Measurements from ENCODE around the gene TBXAS1.

The TBXAS1 gene

DNA sequence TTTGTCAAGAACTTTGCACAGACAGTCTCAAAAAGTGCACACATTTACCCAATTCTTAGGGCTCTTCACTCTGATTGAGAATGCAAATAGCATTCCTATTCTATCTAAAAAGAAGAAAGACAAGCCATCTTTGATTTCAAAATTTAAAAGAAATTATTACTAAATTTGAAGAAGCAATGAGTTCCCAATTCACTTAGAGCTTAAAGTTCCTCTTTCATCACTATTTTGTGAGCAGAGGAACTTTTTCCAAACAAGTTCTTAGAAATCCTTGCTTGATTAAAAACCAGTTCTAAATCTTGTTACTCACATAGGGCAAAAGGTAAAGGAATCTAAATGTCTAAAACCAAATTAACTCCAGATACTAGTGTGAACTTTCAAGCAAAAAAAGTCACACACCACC lies 56.4 kb downstream of the TBXAS1 start:
- Histone ChIP-seq H3K14ac (ENCODE audit: low read length in 2 of 2) (no peak overlapping the region), H3K4me3 (ENCODE audit: insufficient read depth in 1 of 2, low read depth in 1 of 2, low read length in 2 of 2) (no peak overlapping the region), H3K9me3 (ENCODE audit: control insufficient read depth, low read length) (no peaks in the 10 kb centered on the region)

GRCh38 chr7:139886206-139886605 lies 57.1 kb downstream of the TBXAS1 start:
- Histone ChIP-seq H3K27ac (ENCODE audit: low read length, poor library complexity, severe bottlenecking) (no peak overlapping the region), H4K91ac (ENCODE audit: low read length) (no peak overlapping the region), H2AK5ac (ENCODE audit: low read length, severe bottlenecking) (no peak overlapping the region), H3K4me3 (ENCODE audit: insufficient read depth in 1 of 2, low read depth in 1 of 2, low read length in 2 of 2) (no peak overlapping the region), H2BK15ac (ENCODE audit: low read depth, poor library complexity, severe bottlenecking) (no peak overlapping the region), H3K18ac (ENCODE audit: low read depth in 1 of 2, low read length in 2 of 2) (no peak overlapping the region), H2AFZ (ENCODE audit: low read depth, low read length) (no peak overlapping the region), H3K4me2 (ENCODE audit: low read length, poor library complexity, severe bottlenecking) (no peak overlapping the region), H2BK5ac (ENCODE audit: low read depth, low read length, poor library complexity, severe bottlenecking) (no peak overlapping the region), H3K9ac (ENCODE audit: low read length) (no peak overlapping the region), H3K14ac (ENCODE audit: low read length in 2 of 2) (no peak overlapping the region), H3K23ac (ENCODE audit: low read length in 2 of 2) (no peak overlapping the region), H3K9me3 (ENCODE audit: control insufficient read depth, low read length) (no peaks in the 10 kb centered on the region), H3K27me3 (ENCODE audit: control insufficient read depth in 1 of 2, insufficient read depth in 1 of 2, low read length in 2 of 2) (no peaks in the 10 kb centered on the region), H3K36me3 (ENCODE audit: control insufficient read depth in 1 of 2, insufficient read depth in 2 of 2, low read depth in 1 of 2, low read length in 2 of 2) (no peaks in the 10 kb centered on the region), H3K79me1 (replicated peaks; ENCODE audit: low read length, poor library complexity, severe bottlenecking) (no peaks in the 10 kb centered on the region), H3K4me1 (ENCODE audit: control insufficient read depth, insufficient read depth, low read depth, low read length) (peaks cover 8% of the 10 kb centered on the region), H3K4ac (ENCODE audit: low read depth in 1 of 2, low read length in 2 of 2) (no peak overlapping the region), H2BK120ac (ENCODE audit: low read depth, low read length) (no peak overlapping the region), H4K8ac (ENCODE audit: low read length) (no peak overlapping the region), H2BK12ac (ENCODE audit: low read length in 2 of 2) (no peak overlapping the region)
- peak; percentile 29 for DNase-seq
- WGBS = no CpG with 5 or more reads among the region's 2 CpGs

More for the DNA sequence above, 56.4 kb downstream of the TBXAS1 start:
- Histone ChIP-seq H3K27me3 (ENCODE audit: control insufficient read depth in 1 of 2, insufficient read depth in 1 of 2, low read length in 2 of 2) (no peaks in the 10 kb centered on the region), H2BK12ac (ENCODE audit: low read length in 2 of 2) (no peak overlapping the region), H2AFZ (ENCODE audit: low read depth, low read length) (no peak overlapping the region), H3K79me1 (replicated peaks; ENCODE audit: low read length, poor library complexity, severe bottlenecking) (no peaks in the 10 kb centered on the region), H4K91ac (ENCODE audit: low read length) (no peak overlapping the region), H2BK15ac (ENCODE audit: low read depth, poor library complexity, severe bottlenecking) (no peak overlapping the region), H2BK5ac (ENCODE audit: low read depth, low read length, poor library complexity, severe bottlenecking) (no peak overlapping the region), H2AK5ac (ENCODE audit: low read length, severe bottlenecking) (no peak overlapping the region), H3K4me1 (ENCODE audit: control insufficient read depth, insufficient read depth, low read depth, low read length) (peaks cover 8% of the 10 kb centered on the region), H4K8ac (ENCODE audit: low read length) (no peak overlapping the region), H3K4ac (ENCODE audit: low read depth in 1 of 2, low read length in 2 of 2) (no peak overlapping the region), H2BK120ac (ENCODE audit: low read depth, low read length) (no peak overlapping the region), H3K23ac (ENCODE audit: low read length in 2 of 2) (no peak overlapping the region), H3K9ac (ENCODE audit: low read length) (no peak overlapping the region), H3K18ac (ENCODE audit: low read depth in 1 of 2, low read length in 2 of 2) (no peak overlapping the region), H3K36me3 (ENCODE audit: control insufficient read depth in 1 of 2, insufficient read depth in 2 of 2, low read depth in 1 of 2, low read length in 2 of 2) (no peaks in the 10 kb centered on the region), H3K27ac (ENCODE audit: low read length, poor library complexity, severe bottlenecking) (no peak overlapping the region), H3K4me2 (ENCODE audit: low read length, poor library complexity, severe bottlenecking) (no peak overlapping the region)
- no peak for DNase-seq

DNA sequence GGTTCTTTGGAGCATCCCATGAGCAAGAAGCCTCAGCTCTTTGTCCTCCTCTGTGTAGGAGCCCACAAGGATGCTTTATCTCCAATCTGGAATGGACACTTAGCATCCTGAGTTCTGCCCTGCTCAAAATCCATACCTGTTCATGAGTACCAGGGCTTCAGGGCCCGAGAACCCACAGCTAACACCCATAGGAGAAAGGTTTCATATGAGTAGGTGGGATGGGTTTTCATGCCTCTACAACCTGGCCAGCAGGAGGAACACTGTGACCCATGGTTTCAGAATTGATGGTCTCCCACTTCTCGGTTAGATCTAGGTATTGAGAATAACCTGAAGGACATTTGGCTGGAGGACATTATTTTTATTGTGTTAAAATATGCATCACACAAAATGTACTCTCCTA lies 57.8 kb downstream of the TBXAS1 start:
- Histone ChIP-seq H2BK120ac (ENCODE audit: low read depth, low read length) (no peak overlapping the region), H3K9me3 (ENCODE audit: control insufficient read depth, low read length) (no peaks in the 10 kb centered on the region), H2AFZ (ENCODE audit: low read depth, low read length) (no peak overlapping the region), H4K91ac (ENCODE audit: low read length) (no peak overlapping the region), H3K79me1 (replicated peaks; ENCODE audit: low read length, poor library complexity, severe bottlenecking) (no peaks in the 10 kb centered on the region), H3K18ac (ENCODE audit: low read depth in 1 of 2, low read length in 2 of 2) (no peak overlapping the region), H4K8ac (ENCODE audit: low read length) (no peak overlapping the region), H3K9ac (ENCODE audit: low read length) (no peak overlapping the region), H3K4me2 (ENCODE audit: low read length, poor library complexity, severe bottlenecking) (no peak overlapping the region), H3K14ac (ENCODE audit: low read length in 2 of 2) (no peak overlapping the region), H2AK5ac (ENCODE audit: low read length, severe bottlenecking) (peak overlapping the region; percentile 20), H3K36me3 (ENCODE audit: control insufficient read depth in 1 of 2, insufficient read depth in 2 of 2, low read depth in 1 of 2, low read length in 2 of 2) (no peaks in the 10 kb centered on the region), H2BK15ac (ENCODE audit: low read depth, poor library complexity, severe bottlenecking) (no peak overlapping the region), H3K23ac (ENCODE audit: low read length in 2 of 2) (no peak overlapping the region), H3K27ac (ENCODE audit: low read length, poor library complexity, severe bottlenecking) (no peak overlapping the region), H2BK12ac (ENCODE audit: low read length in 2 of 2) (no peak overlapping the region), H3K4me3 (ENCODE audit: insufficient read depth in 1 of 2, low read depth in 1 of 2, low read length in 2 of 2) (no peak overlapping the region), H3K27me3 (ENCODE audit: control insufficient read depth in 1 of 2, insufficient read depth in 1 of 2, low read length in 2 of 2) (no peaks in the 10 kb centered on the region), H3K4ac (ENCODE audit: low read depth in 1 of 2, low read length in 2 of 2) (no peak overlapping the region), H2BK5ac (ENCODE audit: low read depth, low read length, poor library complexity, severe bottlenecking) (no peak overlapping the region), H3K4me1 (ENCODE audit: control insufficient read depth, insufficient read depth, low read depth, low read length) (peaks cover 8% of the 10 kb centered on the region)
- no peak for DNase-seq
- 69% methylated on average over 1 of the region's 2 CpGs for whole genome bisulfite sequencing

DNA sequence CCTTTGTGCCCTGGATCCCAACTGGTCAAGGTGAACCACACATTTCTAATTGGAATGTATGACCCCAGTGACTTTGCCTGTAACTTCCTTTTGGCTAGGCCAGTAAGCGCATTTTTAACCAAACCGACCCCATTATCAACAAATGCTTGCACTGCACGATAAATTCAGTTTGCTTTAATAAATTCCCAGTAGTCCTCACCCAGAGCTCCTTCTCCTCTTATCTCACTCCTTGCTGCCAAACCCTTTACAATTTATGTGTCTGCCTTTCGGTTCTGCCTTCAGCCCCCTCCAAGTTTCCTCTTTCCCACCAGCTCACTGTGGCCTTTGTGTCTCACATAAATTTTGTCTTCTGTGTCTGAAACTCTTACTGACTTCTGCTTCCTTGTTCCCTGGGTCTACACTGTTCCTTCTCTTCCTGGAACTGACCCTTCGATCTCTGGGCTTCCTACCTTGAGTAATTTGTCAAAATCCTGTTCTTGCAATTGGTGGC lies 59.0 kb downstream of the TBXAS1 start:
- Histone ChIP-seq H3K27me3 (ENCODE audit: control insufficient read depth in 1 of 2, insufficient read depth in 1 of 2, low read length in 2 of 2) (no peaks in the 10 kb centered on the region), H3K27ac (ENCODE audit: low read length, poor library complexity, severe bottlenecking) (no peak overlapping the region), H4K91ac (ENCODE audit: low read length) (no peak overlapping the region), H3K4me2 (ENCODE audit: low read length, poor library complexity, severe bottlenecking) (no peak overlapping the region), H3K4me3 (ENCODE audit: insufficient read depth in 1 of 2, low read depth in 1 of 2, low read length in 2 of 2) (no peak overlapping the region), H3K23ac (ENCODE audit: low read length in 2 of 2) (no peak overlapping the region), H3K36me3 (ENCODE audit: control insufficient read depth in 1 of 2, insufficient read depth in 2 of 2, low read depth in 1 of 2, low read length in 2 of 2) (no peaks in the 10 kb centered on the region), H3K9ac (ENCODE audit: low read length) (no peak overlapping the region), H3K4me1 (ENCODE audit: control insufficient read depth, insufficient read depth, low read depth, low read length) (peaks cover 10% of the 10 kb centered on the region), H4K8ac (ENCODE audit: low read length) (no peak overlapping the region), H2BK5ac (ENCODE audit: low read depth, low read length, poor library complexity, severe bottlenecking) (no peak overlapping the region), H2BK12ac (ENCODE audit: low read length in 2 of 2) (no peak overlapping the region), H3K79me1 (replicated peaks; ENCODE audit: low read length, poor library complexity, severe bottlenecking) (no peaks in the 10 kb centered on the region), H3K9me3 (ENCODE audit: control insufficient read depth, low read length) (no peaks in the 10 kb centered on the region), H3K4ac (ENCODE audit: low read depth in 1 of 2, low read length in 2 of 2) (no peak overlapping the region), H2AFZ (ENCODE audit: low read depth, low read length) (no peak overlapping the region), H2AK5ac (ENCODE audit: low read length, severe bottlenecking) (peak overlapping the region; percentile 32), H3K18ac (ENCODE audit: low read depth in 1 of 2, low read length in 2 of 2) (no peak overlapping the region), H2BK120ac (ENCODE audit: low read depth, low read length) (no peak overlapping the region), H3K14ac (ENCODE audit: low read length in 2 of 2) (no peak overlapping the region), H2BK15ac (ENCODE audit: low read depth, poor library complexity, severe bottlenecking) (no peak overlapping the region)
- WGBS = 65% methylated on average over 5 of the region's 5 CpGs
- no peak for DNase-seq

Data from mesenchymal stem cell (in vitro differentiated cells and primary cell).